Neural progenitor cell (in vitro differentiated cells): ENCODE measurements around the gene PTPN22. TPM values are rescaled to one million over a fixed set of nuclear protein-coding genes. Genes with fewer than 3 reads are reported as not detected.

Experiments
- DNase-seq: peaks from one replicate; pipeline ENCODE4 v3.0.0-alpha.2; 2016; ENCODE audit warnings: low spot score
- H2AFZ ChIP-seq: fragments of 200-600 bp; sonication (generic); replicated peaks from 2 replicates; pipeline ENCODE4 v1.6.1; 2016; ENCODE audit warnings: antibody characterized with exemption
- H3F3A ChIP-seq: fragments of 200-600 bp; sonication (generic); 2 replicates; pipeline ENCODE4 v1.6.1; 2016; ENCODE audit warnings: antibody characterized with exemption, low read depth
- H3K27ac ChIP-seq: fragments of 200-600 bp; sonication (generic); 2 replicates; pipeline ENCODE4 v1.5.1; 2016; ENCODE audit warnings: mild to moderate bottlenecking
- H3K27me3 ChIP-seq: fragments of 200-600 bp; sonication (generic); 2 replicates; pipeline ENCODE4 v1.6.1; 2016; ENCODE audit warnings: mild to moderate bottlenecking, moderate library complexity
- H3K36me3 ChIP-seq: fragments of 200-600 bp; sonication (generic); 2 replicates; pipeline ENCODE4 v1.5.1; 2016
- H3K4me1 ChIP-seq: fragments of 200-600 bp; sonication (generic); 2 replicates; pipeline ENCODE4 v1.6.1; 2016; ENCODE audit warnings: mixed run types
- H3K4me2 ChIP-seq: fragments of 200-600 bp; sonication (generic); 2 replicates; pipeline ENCODE4 v1.6.1; 2016
- H3K4me3 ChIP-seq: fragments of 200-600 bp; sonication (generic); 2 replicates; pipeline ENCODE4 v1.5.1; 2016
- H3K79me2 ChIP-seq: fragments of 200-600 bp; sonication (generic); 2 replicates; pipeline ENCODE4 v1.6.1; 2016; ENCODE audit warnings: low read depth
- H3K9ac ChIP-seq: fragments of 200-600 bp; sonication (generic); 2 replicates; pipeline ENCODE4 v1.6.1; 2016
- H3K9me3 ChIP-seq: fragments of 200-600 bp; sonication (generic); 2 replicates; pipeline ENCODE4 v1.5.1; 2016; ENCODE audit warnings: low read depth
- H4K20me1 ChIP-seq: fragments of 200-600 bp; sonication (generic); 2 replicates; pipeline ENCODE4 v1.6.1; 2016; ENCODE audit warnings: low read depth
- H3K27ac Mint-ChIP-seq: 3 replicates; pipeline ENCODE4 v1.8.0; 2021; ENCODE audit warnings: mixed read lengths
- H3K27me3 Mint-ChIP-seq: 2 replicates; pipeline ENCODE4 v1.8.0; 2022; ENCODE audit warnings: low read depth, mild to moderate bottlenecking, inconsistent platforms, moderate library complexity, mixed read lengths; ENCODE audit not compliant: insufficient read depth
- H3K36me3 Mint-ChIP-seq: 3 replicates; pipeline ENCODE4 v1.8.0; 2021; ENCODE audit warnings: mixed read lengths
- H3K4me1 Mint-ChIP-seq: 3 replicates; pipeline ENCODE4 v1.8.0; 2021; ENCODE audit warnings: mixed read lengths
- H3K4me3 Mint-ChIP-seq: 3 replicates; pipeline ENCODE4 v1.8.0; 2021; ENCODE audit warnings: mild to moderate bottlenecking, moderate library complexity, mixed read lengths
- H3K9me3 Mint-ChIP-seq: 3 replicates; pipeline ENCODE4 v1.8.0; 2020; ENCODE audit warnings: mixed read lengths
- EZH2 ChIP-seq: fragments of 200-600 bp; sonication (generic); IDR thresholded peaks from 2 replicates; pipeline ENCODE4 v1.6.1; 2017; ENCODE audit warnings: antibody characterized with exemption, mild to moderate bottlenecking, moderate library complexity
- EZH2phosphoT487 ChIP-seq: fragments of 200-600 bp; sonication (generic); IDR thresholded peaks from 2 replicates; pipeline ENCODE4 v1.6.1; 2017; ENCODE audit warnings: antibody characterized with exemption
- total RNA-seq: library from RNA; depleted of rRNA; stranded (reverse); fragments of >200 nt; gene quantifications from 2 replicates; pipeline ENCODE4 v1.2.3, GENCODE V29; 2015; ENCODE audit warnings: low replicate concordance
- TF ChIP-seq, protein P1 (sequence below): fragments of 200-600 bp; sonication (generic); IDR thresholded peaks from 2 replicates; pipeline ENCODE4 v1.5.1; 2017; ENCODE audit warnings: antibody characterized with exemption, mild to moderate bottlenecking

The PTPN22 gene
- total RNA-seq, 1 donor from 2014 or later, result not detected

DNA sequence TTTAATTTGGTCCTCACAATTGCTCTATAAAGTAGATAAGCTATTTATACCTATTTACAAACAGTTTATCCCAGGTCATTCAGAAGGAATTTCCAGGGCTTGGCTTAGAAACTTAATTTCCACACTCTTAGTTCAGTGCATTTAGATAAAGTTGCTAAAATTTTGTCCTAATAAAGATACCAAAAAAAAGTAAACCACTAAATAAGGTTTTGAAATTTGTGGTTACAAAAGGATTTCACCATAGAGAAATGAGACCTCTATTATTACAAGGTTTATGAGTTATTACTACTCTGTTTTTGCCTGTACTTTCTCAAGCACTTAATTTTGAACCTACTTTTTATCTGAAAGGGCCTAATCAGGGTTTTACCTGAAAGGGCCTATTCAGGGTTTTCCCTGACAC, 22.4 kb downstream of the PTPN22 start:
- H3K27me3 ChIP-seq, result no peaks in the 10 kb centered on the region
- no peak overlapping the region for H3K9ac ChIP-seq
- no peaks in the 10 kb centered on the region for H3K36me3 ChIP-seq
- Mint-ChIP-seq H3K4me1 (no peaks in the 10 kb centered on the region), H3K36me3 (no peaks in the 10 kb centered on the region), H3K4me3 (no peak overlapping the region), H3K27me3 (no peaks in the 10 kb centered on the region), H3K9me3 (no peaks in the 10 kb centered on the region), H3K27ac (no peak overlapping the region)
- H2AFZ ChIP-seq, result no peak overlapping the region
- DNase-seq, result no peak
- no peak overlapping the region for H3K4me3 ChIP-seq
- TF ChIP-seq EZH2phosphoT487 (no peak), EZH2 (no peak)
- TF ChIP-seq, protein P1, sequence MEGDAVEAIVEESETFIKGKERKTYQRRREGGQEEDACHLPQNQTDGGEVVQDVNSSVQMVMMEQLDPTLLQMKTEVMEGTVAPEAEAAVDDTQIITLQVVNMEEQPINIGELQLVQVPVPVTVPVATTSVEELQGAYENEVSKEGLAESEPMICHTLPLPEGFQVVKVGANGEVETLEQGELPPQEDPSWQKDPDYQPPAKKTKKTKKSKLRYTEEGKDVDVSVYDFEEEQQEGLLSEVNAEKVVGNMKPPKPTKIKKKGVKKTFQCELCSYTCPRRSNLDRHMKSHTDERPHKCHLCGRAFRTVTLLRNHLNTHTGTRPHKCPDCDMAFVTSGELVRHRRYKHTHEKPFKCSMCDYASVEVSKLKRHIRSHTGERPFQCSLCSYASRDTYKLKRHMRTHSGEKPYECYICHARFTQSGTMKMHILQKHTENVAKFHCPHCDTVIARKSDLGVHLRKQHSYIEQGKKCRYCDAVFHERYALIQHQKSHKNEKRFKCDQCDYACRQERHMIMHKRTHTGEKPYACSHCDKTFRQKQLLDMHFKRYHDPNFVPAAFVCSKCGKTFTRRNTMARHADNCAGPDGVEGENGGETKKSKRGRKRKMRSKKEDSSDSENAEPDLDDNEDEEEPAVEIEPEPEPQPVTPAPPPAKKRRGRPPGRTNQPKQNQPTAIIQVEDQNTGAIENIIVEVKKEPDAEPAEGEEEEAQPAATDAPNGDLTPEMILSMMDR, result no peak
- H3K27ac ChIP-seq, result no peak overlapping the region
- no peak overlapping the region for H3K4me2 ChIP-seq
- H3K79me2 ChIP-seq, result no peaks in the 10 kb centered on the region
- H3F3A ChIP-seq, result no peaks in the 10 kb centered on the region
- peaks cover 10% of the 10 kb centered on the region for H3K9me3 ChIP-seq
- H4K20me1 ChIP-seq, result no peaks in the 10 kb centered on the region
- no peaks in the 10 kb centered on the region for H3K4me1 ChIP-seq

DNA sequence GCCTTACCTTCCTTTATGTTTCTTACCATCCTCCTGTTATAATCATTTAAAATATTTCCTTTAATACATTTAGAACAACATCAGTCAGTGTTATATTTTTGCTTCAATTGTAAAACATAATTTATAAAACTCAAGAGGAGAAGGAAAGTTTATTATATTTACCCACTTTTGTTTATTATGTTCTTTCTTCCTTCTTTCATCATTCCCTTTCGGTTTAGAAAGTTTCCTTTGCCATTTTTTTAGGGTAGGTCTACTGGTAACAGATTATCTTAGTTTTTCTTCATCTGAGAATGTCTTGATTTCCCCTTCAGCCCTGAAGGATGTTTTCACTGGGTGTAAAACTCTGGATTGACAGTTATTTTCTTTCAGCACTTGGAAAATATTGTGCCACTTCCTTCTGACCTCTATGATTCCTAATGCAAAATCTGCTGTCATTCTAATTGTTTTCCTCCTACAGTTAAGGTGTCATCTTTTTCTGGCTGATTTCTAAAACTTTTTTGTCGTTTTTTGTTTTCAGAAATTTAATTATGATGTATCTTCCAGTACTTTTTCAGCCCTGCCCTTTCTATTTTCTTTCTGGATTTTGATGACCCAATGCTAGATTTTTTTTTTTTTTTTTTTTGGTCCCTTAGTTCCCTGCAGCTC, 25.0 kb downstream of the PTPN22 start:
- no peaks in the 10 kb centered on the region for H3K4me1 ChIP-seq
- H4K20me1 ChIP-seq, result no peaks in the 10 kb centered on the region
- no peaks in the 10 kb centered on the region for H3K36me3 ChIP-seq
- DNase-seq, result no peak
- H3F3A ChIP-seq, result no peaks in the 10 kb centered on the region
- H3K4me3 ChIP-seq, result no peak overlapping the region
- no peaks in the 10 kb centered on the region for H3K4me1 Mint-ChIP-seq
- H3K79me2 ChIP-seq, result no peaks in the 10 kb centered on the region
- no peak overlapping the region for H3K4me3 Mint-ChIP-seq
- H3K9me3 Mint-ChIP-seq, result peaks cover 6% of the 10 kb centered on the region
- H3K27me3 ChIP-seq, result no peaks in the 10 kb centered on the region
- no peak overlapping the region for H3K27ac Mint-ChIP-seq
- H3K9me3 ChIP-seq, result peaks cover 10% of the 10 kb centered on the region
- H2AFZ ChIP-seq, result no peak overlapping the region
- no peak overlapping the region for H3K9ac ChIP-seq
- H3K4me2 ChIP-seq, result no peak overlapping the region
- H3K27me3 Mint-ChIP-seq, result no peaks in the 10 kb centered on the region
- TF ChIP-seq EZH2, result no peak
- TF ChIP-seq EZH2phosphoT487, result no peak
- TF ChIP-seq, protein P1, result no peak
- no peaks in the 10 kb centered on the region for H3K36me3 Mint-ChIP-seq
- no peak overlapping the region for H3K27ac ChIP-seq

DNA sequence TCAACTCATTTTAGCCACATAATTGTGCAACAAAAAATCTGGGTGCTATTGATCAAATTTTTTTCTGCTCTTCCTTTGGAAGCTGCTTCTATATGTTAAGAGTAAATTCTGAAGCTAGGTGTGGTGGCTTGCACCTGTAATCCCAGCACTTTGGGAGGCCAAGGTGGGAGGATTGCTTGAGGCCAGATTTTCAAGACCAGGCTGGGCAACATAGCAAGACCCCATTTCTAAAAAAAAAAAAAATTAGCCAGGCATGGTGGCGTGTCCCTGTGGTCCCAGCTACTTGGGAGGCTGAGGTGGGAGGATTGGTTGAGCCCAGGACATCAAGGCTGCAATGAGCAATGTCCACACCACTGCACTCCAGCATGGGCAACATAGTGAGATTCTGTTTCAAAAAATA, 35.0 kb downstream of the PTPN22 start:
- H3K27ac Mint-ChIP-seq, result no peak overlapping the region
- Histone ChIP-seq H3K79me2 (no peaks in the 10 kb centered on the region), H3K4me1 (no peaks in the 10 kb centered on the region), H3K9me3 (no peaks in the 10 kb centered on the region), H3K27ac (no peak overlapping the region), H3F3A (no peaks in the 10 kb centered on the region), H3K4me2 (no peak overlapping the region), H4K20me1 (no peaks in the 10 kb centered on the region), H3K9ac (no peak overlapping the region), H3K36me3 (no peaks in the 10 kb centered on the region), H3K27me3 (no peaks in the 10 kb centered on the region), H3K4me3 (no peak overlapping the region), H2AFZ (no peak overlapping the region)
- DNase-seq, result no peak
- H3K4me1 Mint-ChIP-seq, result no peaks in the 10 kb centered on the region
- peaks cover 2% of the 10 kb centered on the region for H3K27me3 Mint-ChIP-seq
- TF ChIP-seq, protein P1, result no peak
- no peak for TF ChIP-seq EZH2
- TF ChIP-seq EZH2phosphoT487, result no peak
- no peaks in the 10 kb centered on the region for H3K36me3 Mint-ChIP-seq
- H3K4me3 Mint-ChIP-seq, result no peak overlapping the region
- peaks cover 5% of the 10 kb centered on the region for H3K9me3 Mint-ChIP-seq
